Measurements from ENCODE around the gene DUS2. TPM values are rescaled to one million over a fixed set of nuclear protein-coding genes. Genes with fewer than 3 reads are reported as not detected.

DUS2 gene
- total and polyA plus RNA-seq, 2 of the 8 experiments (the other 6 are each of a cell fraction or from before 2014, with no cell fraction given) = 17.2 to 27.0 TPM

GRCh38 chr16:68070806-68071517 lies 47.9 kb downstream of the DUS2 start:
- 90% methylated on average over 14 of the region's 14 CpGs; no CpG with 5 or more reads in 1 of the 2 experiments for WGBS, 2 experiments (ENCODE audit: extremely low coverage in 1 of 2, insufficient coverage in 1 of 2, insufficient read length in 1 of 2, insufficient replicate concordance in 2 of 2, low coverage in 1 of 2, low lambda C conversion rate in 2 of 2, missing lambda C conversion rate in 1 of 2)
- no peak overlapping the region for H3K56ac ChIP-seq (replicated peaks; ENCODE audit: insufficient read length, low read depth, low read length)
- no peak overlapping the region for H3K4ac ChIP-seq (replicated peaks; ENCODE audit: insufficient read length, low read depth, low read length)
- ChIA-PET CTCF (ENCODE audit: partially characterized antibody) (interaction anchor here (0.6 to 2.5 kb wide), 6 partner anchors 9 to 201 kb away, joined by 3 to 19 read pairs (median 4); no protein-coding TSS in a partner anchor), POLR2A (ENCODE audit: partially characterized antibody) (interaction anchor here (0.6 to 4.2 kb wide), 3 partner anchors 13 to 176 kb away, joined by 3 to 19 read pairs (median 4); partner anchors contain the start of genes DDX28, DUS2 and NFATC3)
- H4K91ac ChIP-seq (replicated peaks; ENCODE audit: insufficient read length, low read length) = no peak overlapping the region
- peaks cover 0 to 4% of the 10 kb centered on the region in 2 experiments for H4K20me1 ChIP-seq (replicated peaks in 1 of 2; ENCODE audit: control insufficient read depth in 1 of 2, insufficient read depth in 2 of 2, low read length in 2 of 2)
- no peak overlapping the region for H3K27ac ChIP-seq (ENCODE audit: low read depth, low read length)
- H3K79me2 ChIP-seq (ENCODE audit: control insufficient read depth in 1 of 2, insufficient read depth in 2 of 2, low read length in 2 of 2) = no peaks in the 10 kb centered on the region
- FAIRE-seq (no peak), DNase-seq (ENCODE audit: low read depth in 1 of 2, low spot score in 2 of 2) (peak in 1 of 2 experiments; percentile 14)
- no peak overlapping the region for H2AFZ ChIP-seq (ENCODE audit: low read length)
- no peak overlapping the region for H4K8ac ChIP-seq (ENCODE audit: extremely low read depth, insufficient read depth, low read length)
- H2BK20ac ChIP-seq (ENCODE audit: low read length) = no peak overlapping the region
- no peak overlapping the region for H2AK5ac ChIP-seq (ENCODE audit: low read depth, low read length)
- no peak overlapping the region for H3K4me3 ChIP-seq (ENCODE audit: extremely low read depth in 1 of 4, insufficient read depth in 2 of 4, low read depth in 3 of 4, low read length in 4 of 4)
- H3K23me2 ChIP-seq (ENCODE audit: low read depth, low read length) = no peaks in the 10 kb centered on the region
- H3K79me1 ChIP-seq (ENCODE audit: low read depth, low read length) = no peaks in the 10 kb centered on the region
- H3K14ac ChIP-seq (ENCODE audit: insufficient read length) = no peak overlapping the region
- no peaks in the 10 kb centered on the region for H3K4me1 ChIP-seq (replicated peaks in 1 of 4; ENCODE audit: control insufficient read depth in 3 of 4, insufficient read depth in 4 of 4, low read length in 3 of 4)
- H2BK12ac ChIP-seq (ENCODE audit: low read depth, low read length) = no peak overlapping the region
- no peaks in the 10 kb centered on the region for H3K27me3 ChIP-seq (replicated peaks in 1 of 4; ENCODE audit: control insufficient read depth in 3 of 4, extremely low read depth in 1 of 4, insufficient read depth in 3 of 4, low read length in 3 of 4)
- no peak overlapping the region for H3K23ac ChIP-seq (ENCODE audit: insufficient read length)
- H3K9me3 ChIP-seq (ENCODE audit: insufficient read depth in 2 of 2, low read depth in 1 of 2, low read length in 1 of 2) = no peaks in the 10 kb centered on the region
- H3K36me3 ChIP-seq (ENCODE audit: control insufficient read depth in 2 of 4, insufficient read depth in 4 of 4, low read length in 3 of 4) = peaks cover 9 to 37% (median 30%) of the 10 kb centered on the region in 4 experiments; a peak in 7 of 8 replicates
- TF ChIP-seq BCL11A (IDR thresholded peaks at IDR 0.05; ENCODE audit: low read depth in 2 of 2, low read length in 2 of 2) (no peak), ASH2L (IDR thresholded peaks at IDR 0.05; ENCODE audit: low read length) (no peak), ZNF274 (IDR thresholded peaks at IDR 0.05; ENCODE audit: borderline replicate concordance, extremely low read depth, low read length) (no peak), RAD21 (IDR thresholded peaks at IDR 0.05 in 1 of 2, conservative IDR thresholded peaks at IDR 0.05 in 1 of 2; ENCODE audit: low read depth in 2 of 2, low read length in 2 of 2) (no peak), CBX8 (IDR thresholded peaks at IDR 0.05; ENCODE audit: borderline replicate concordance, low read depth, low read length) (no peak)
- H3K9ac ChIP-seq (replicated peaks in 1 of 4; ENCODE audit: extremely low read depth in 1 of 4, low read depth in 3 of 4, low read length in 3 of 4) = no peak overlapping the region
- H3K4me2 ChIP-seq (ENCODE audit: insufficient read depth in 1 of 2, low read depth in 2 of 2, low read length in 2 of 2) = no peak overlapping the region
- H3K18ac ChIP-seq (ENCODE audit: extremely low read depth, low read length) = no peak overlapping the region
- H2BK15ac ChIP-seq (ENCODE audit: low read length) = no peak overlapping the region
- H2BK5ac ChIP-seq (ENCODE audit: low read depth, low read length) = no peak overlapping the region
- no peak overlapping the region for H4K5ac ChIP-seq (ENCODE audit: insufficient read length, low read depth, low read length)
- no peak overlapping the region for H2BK120ac ChIP-seq (replicated peaks; ENCODE audit: low read depth, low read length)

Data from H1 (cell line).